Measurements from ENCODE around the gene OR51F1.

DNA sequence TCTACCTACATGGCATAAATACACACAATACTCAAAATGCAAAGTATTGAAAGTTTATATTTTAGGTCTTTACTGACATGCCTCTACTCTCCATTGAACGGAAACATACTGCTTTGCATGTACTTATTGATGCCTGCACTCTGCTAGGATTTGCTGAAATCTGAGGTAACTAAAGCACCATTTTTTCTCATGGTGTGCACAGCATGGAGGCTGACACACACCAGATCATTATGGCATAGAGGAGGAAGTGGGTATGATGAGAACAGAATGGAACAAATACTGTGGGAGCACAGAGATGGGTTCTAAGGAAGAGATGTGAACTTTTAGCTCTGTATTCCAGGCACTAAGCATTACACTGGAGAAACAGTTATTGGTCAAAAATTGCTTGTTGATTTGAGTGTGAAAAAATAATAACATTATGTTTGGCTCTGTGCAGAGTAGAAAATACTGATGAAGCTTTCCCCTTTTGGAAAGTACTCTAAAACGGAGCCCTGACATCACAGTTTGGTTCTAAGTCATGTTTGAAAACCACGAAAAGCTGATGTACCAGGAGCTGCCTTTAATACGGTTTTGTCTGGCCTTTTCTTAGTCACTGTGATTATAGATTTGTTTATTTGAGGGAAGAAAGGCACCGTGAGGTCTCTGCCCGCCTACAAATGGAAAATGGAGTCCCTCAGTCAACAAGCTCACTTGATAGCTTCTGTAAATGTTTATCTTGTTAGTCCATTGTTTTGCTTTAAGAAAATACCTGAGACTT lies 28.9 kb upstream of the OR51F1 start:
- TF ChIP-seq, protein P1, sequence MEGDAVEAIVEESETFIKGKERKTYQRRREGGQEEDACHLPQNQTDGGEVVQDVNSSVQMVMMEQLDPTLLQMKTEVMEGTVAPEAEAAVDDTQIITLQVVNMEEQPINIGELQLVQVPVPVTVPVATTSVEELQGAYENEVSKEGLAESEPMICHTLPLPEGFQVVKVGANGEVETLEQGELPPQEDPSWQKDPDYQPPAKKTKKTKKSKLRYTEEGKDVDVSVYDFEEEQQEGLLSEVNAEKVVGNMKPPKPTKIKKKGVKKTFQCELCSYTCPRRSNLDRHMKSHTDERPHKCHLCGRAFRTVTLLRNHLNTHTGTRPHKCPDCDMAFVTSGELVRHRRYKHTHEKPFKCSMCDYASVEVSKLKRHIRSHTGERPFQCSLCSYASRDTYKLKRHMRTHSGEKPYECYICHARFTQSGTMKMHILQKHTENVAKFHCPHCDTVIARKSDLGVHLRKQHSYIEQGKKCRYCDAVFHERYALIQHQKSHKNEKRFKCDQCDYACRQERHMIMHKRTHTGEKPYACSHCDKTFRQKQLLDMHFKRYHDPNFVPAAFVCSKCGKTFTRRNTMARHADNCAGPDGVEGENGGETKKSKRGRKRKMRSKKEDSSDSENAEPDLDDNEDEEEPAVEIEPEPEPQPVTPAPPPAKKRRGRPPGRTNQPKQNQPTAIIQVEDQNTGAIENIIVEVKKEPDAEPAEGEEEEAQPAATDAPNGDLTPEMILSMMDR (IDR thresholded peaks at IDR 0.05), result no peak
- no peak for TF ChIP-seq EZH2 (IDR thresholded peaks at IDR 0.05; ENCODE audit: borderline replicate concordance, insufficient read depth, low read depth, low read length, poor library complexity, severe bottlenecking)
